ENCODE data around the gene SPOCK2.

Gene SPOCK2

DNA sequence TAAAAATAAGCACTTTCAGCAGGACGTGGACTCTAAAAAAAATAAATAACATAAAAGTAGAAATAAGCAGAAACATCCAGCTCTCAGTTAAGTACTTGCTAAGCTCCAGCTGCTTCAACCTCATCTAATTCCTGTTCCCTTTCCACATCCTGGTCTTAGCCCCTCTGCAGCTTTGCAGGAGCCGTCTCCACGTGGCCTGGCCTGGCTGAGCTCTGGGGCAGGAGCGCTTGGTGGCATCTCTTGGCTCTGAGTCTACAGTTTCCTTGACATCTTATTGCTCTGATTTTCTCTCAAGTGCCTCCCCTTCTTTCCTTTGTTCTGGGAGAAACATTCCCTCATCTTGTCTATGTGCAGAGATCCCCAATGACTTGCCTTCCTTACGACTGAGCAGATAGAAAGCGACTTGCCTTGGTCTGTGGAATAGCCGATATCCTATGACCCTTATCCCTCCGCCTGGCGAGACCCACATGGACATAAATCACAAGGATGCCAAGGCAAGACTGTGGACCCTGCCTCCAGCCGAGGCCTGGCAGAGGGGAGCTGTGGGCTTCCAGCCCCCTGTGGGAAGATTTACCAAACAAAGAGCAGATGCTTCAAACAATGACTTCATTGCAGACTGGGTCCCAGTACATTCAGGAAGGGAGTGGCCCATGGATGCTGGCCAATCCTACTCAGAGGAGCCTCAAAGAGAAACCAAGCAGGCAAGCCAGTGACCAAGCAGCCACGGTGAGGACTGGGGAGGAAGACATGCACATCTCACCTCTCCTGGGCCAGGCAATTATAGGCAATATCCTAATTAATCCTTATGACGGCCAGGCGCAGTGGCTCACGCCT is 61.9 kb downstream of the SPOCK2 start:
- DNase-seq = no peak

DNA sequence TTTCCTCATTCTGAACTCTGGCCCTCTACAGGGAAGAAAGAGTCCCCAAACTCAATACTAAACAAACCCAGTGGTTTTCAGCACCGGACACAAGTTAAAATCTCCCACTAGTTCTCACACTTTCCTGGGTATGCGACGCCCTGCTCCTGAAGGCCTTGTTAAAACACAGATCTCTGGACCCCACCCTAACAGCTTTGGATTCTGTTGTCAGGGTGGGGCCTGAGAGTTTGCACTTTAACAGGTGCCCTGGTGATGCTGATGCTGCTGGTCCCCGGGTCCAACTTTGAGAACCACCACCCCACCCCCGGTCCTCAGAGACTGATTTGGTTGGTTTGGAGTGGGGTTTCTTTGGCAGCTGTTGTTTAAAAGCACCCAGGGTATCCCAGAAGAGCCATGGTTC is 62.5 kb downstream of the SPOCK2 start:
- DNase-seq = no peak

DNA sequence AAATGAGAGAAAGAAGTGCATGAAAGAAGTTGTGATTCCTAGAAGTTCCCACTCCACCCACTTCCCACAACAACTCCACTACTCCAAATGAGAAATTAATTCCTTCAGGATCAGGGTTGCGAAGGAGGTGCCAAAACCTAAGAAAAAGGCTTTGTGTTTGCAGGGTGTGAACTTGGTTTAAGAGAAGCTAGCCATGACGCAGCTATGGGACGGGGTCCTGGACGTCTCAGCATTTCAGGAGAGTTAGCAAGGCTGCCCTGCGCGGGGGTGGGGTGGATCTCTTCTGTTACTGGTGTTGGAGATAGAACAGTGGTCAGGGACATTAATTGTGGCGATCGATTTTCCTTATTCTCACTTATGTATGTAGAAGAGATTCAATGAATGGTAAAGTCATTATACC is 63.0 kb downstream of the SPOCK2 start:
- DNase-seq = no peak

DNA sequence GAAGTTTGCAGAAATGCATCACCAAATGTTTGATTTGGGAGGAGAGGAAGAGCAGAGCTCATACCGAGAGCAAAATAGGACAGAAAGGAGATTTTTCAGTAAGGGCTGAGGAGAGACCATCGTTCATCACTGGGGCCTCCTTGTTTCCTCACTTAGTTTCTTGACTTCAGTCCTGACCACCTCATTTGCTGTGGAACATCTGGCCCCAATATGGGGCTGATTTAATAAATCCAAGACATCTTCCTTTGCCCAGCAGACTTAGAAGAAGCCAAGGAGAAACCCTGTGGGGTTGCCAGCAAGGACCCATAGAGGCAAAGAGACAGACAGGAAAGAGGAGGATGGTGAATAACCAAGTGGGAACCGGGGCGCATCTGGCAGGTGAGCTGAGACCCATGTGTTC is 63.8 kb downstream of the SPOCK2 start:
- DNase-seq = no peak

- DNase-seq = no peak
These were observed 66.1 kb downstream of the SPOCK2 start for GRCh38 chr10:72022228-72022627.

DNA sequence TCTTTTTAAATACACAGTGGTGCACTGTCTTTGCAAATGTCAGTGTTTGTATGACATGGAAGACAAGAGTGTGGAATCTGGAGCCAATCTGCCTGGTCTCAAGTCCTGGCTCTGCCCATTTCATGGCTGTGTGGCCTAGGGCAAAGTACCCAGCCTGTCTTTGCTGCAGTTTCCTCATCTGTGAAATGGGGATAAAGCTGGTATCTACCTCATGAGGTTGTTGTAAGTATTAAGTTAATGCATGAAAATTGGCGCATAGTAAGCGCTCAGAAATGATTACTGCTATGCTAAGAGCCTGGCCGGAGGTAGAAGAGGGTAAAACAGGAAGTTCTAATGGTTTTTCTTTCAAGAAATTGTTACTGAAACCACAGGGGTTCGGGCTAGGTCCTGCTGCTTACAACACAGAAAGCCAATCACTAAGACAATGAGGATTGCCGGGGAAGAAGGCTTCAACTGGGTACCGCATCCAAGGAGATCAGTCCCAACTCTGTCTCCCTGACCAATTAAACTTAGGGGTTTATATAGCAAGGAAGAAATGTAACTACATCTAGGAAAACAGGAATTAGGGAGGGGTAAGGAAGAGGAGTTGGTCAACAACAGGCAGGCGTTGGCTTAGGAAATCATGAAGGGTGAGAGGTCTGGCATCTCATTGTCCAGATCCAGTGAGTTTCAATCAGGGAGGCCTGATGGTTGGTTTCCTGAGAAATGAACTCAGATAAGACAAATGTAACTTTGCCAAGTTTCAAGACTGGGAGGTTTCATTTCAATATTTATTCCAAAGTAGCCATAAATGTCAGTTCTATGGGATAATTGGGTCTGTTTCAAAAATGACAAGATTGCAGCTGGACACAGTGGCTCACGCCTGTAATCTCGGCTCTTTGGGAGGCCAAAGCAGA is 67.2 kb downstream of the SPOCK2 start:
- no peak for DNase-seq

DNA sequence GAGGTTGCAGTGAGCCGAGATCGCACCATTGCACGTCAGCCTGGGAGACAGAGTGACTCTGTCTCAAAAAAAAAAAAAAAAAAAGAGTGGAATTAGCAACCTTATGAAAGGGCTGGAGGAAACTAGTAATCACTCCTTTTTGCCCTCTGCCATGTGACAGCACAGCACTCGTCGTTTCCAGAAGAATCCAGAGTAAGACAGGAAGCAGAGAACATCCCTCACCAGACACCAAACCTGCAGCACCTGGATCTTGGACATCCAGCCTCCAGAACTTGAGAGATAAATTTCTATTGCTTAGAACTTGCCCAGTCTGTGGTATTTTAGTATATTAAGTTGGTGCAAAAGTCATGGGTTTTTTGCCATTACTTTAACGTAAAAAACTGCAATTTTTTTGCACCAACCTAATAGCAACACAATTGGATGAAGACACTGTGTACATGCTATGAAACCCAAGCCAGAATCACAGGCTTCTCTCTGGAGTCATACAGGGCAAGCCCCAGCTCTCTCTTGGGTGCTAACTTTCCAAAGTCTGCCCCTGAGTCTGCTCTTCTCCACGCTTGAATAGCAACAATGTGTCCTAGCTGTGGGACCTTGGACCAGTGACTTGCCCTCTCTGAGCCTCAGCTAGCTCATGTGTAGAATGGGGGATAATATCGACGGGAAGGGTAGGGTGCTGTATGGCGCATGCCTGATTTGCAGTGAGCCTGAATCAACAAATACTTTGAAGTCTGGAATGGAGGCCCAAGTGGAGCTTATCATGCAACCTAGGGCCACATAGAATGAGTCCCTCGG is 69.1 kb downstream of the SPOCK2 start:
- no peak for DNase-seq

- no peak for DNase-seq
These were observed 71.6 kb downstream of the SPOCK2 start for GRCh38 chr10:72016608-72017300.

GRCh38 chr10:72015841-72016240 is 72.5 kb downstream of the SPOCK2 start:
- DNase-seq = no peak

GRCh38 chr10:72014785-72015480 is 73.4 kb downstream of the SPOCK2 start:
- no peak for DNase-seq

GRCh38 chr10:72014197-72014596 is 74.2 kb downstream of the SPOCK2 start:
- no peak for DNase-seq

DNA sequence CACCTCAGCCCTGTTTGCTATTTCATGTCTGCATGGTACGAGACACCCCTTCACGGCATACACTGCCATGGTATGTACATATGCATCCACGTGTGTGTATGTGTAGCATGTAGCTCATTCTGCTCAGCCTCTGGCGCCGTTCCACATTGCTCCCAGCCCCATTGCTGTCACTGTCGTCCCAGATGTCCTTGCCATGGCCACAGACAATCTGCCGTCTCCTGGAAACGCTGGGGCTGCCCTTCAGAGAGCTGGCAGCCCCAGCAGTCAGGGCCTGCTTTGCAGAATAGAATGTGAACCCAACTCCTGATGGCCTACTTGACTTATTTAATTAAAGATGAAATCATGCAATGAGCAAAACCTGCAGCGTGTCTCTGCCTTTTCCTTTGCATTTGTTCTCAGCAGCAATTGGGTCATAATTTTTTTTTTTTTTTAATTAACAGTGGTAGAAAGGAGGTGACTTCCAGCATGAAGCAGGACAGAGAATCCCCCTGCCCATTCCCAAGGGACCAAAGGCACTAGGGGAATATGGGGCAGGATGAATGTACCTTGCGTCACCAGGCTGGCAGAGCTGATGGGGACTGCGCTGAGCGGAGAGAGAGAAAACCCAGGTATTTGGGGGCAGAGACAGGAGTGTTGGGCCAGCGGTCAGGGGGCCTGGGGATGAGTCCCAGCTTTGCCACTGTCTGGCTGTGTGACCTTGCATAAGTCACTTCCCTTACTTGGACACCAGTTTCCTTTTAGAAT is 75.0 kb downstream of the SPOCK2 start:
- DNase-seq = no peak

DNA sequence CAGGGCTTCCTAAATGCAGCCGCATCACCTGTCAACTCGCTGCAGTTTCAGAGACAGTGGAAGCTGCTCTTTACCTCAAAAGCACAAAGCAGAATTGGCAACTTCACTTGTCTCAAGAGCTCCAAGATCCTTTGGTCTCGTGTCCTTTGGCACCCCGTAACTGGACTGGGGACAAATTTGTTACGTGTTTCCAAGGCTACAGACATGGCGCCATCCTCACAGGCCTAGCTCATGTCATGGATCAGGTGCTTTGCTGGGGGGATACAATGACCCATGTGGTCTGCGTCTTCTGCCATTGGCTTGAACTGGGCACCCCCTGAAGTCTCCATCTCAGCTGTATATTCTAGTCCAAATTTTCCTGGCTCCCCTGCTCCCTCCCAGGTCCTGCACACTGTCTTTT is 75.6 kb downstream of the SPOCK2 start:
- DNase-seq = no peak

DNA sequence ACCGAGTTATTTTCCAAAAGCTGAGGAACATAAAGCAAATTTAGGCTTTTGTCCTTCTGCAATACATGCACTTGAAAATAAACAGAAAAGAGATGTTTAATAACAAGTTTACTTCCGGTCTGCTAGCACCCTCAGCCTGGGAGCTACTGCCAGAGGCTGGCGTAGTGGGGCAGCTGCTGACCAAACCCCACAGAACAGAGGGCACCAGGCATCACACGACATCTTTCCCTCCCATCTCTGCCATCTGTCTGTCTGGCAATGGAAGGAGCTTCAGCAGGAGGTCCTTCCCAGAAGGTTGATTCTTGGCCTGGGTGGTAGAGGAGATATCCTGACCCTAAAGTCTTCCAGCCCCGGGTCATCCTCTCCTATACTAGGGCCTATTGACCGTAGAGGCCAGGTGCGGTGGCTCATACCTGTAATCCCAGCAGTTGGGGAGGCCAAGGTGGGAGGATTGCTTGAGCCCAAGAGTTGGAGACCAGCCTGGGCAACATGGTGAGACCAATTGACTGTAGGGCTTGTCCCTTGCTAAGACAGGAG is 76.3 kb downstream of the SPOCK2 start:
- no peak for DNase-seq

DNA sequence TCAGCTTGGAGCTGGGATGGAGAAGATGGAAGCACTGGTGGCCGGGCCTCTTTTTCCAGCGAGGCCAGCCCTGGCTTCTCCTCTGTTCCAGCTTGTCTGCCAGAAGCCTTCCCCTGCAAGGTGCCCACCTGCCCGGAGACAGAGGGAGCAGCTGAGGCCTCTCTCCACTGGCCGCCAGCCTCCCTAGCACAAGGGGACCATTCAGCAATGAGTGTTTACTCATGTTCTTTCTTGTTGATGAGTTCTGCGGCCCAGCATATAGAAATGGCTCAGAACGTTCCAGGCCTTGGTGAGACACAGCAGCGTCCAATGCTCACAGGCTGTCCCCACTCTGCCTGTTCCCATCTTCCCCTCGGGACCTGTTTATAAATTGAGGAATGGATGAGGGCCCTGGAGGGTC is 76.9 kb downstream of the SPOCK2 start:
- no peak for DNase-seq

- DNase-seq = no peak
These were observed 77.3 kb downstream of the SPOCK2 start for GRCh38 chr10:72011016-72011415.

DNA sequence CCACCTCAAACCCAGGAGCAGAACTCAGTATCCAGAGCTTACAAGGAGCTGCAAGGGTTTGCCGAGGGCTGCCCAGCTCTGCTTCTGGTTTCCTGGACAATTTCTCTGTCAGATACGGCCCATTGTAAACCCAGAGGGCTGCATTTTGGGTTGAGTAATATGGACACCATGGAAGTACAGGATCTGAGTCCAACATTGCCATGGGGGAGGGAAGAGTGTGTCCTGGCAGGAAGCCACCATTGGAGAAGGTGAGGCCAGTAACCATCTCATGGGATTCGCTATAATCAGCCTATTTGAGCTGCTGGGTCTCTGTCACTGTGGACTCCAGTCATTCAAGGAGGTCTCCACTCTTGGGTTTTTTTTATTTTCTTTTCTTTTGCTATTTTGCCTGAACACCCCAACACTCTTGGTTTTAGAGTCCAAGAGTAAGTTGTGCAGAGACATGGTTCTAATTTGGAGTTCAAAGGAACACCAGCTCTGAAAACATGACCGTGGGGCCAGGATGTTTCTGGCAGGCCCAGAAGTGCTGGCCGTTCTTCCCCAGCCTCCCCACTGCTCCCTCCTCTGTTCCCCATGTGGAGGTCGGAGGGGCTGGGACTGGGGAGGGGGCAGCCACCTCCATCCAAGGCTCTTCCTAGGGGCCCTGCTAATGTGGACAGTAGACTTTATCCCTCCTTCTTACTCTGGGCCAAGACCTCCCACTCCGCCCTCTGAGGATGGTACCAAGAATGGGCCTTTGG is 77.9 kb downstream of the SPOCK2 start:
- no peak for DNase-seq

- DNase-seq = no peak
These were observed 78.8 kb downstream of the SPOCK2 start for GRCh38 chr10:72009425-72010081.

DNA sequence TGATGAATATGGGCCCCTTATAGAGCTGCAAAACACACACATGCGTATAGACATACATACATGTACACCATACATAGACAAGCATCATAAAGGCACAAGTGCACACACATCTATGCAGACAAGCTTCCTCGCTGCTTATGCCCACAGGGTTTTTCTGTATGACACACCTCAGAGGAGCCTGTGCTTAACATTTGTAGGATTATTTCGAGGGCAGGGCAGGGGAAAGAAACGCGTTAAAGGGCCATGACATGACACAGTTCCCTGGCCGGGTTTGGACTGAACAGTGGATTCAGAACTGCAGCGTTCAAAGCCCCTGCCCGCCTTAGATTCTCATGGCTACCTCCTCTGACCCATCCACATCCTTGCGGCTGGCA is 79.3 kb downstream of the SPOCK2 start:
- DNase-seq = no peak
